Epidermal melanocyte (primary cell): ENCODE results near the gene EBP.

Source experiments
- DNase-seq: peaks from one replicate; pipeline ENCODE4 v3.0.0; 2011; ENCODE audit warnings: low spot score; ENCODE audit not compliant: insufficient read length

Gene EBP

GRCh38 chrX:48521353-48522243 lies at the start of gene EBP:
Gene EBP (plus strand): TSS chrX:48521808. CDS start chrX:48523772, 1,964 bp downstream.
- peak; percentile 90 for DNase-seq

GRCh38 chrX:48472225-48472624 lies 49.4 kb upstream of the EBP start:
- no peak for DNase-seq

DNA sequence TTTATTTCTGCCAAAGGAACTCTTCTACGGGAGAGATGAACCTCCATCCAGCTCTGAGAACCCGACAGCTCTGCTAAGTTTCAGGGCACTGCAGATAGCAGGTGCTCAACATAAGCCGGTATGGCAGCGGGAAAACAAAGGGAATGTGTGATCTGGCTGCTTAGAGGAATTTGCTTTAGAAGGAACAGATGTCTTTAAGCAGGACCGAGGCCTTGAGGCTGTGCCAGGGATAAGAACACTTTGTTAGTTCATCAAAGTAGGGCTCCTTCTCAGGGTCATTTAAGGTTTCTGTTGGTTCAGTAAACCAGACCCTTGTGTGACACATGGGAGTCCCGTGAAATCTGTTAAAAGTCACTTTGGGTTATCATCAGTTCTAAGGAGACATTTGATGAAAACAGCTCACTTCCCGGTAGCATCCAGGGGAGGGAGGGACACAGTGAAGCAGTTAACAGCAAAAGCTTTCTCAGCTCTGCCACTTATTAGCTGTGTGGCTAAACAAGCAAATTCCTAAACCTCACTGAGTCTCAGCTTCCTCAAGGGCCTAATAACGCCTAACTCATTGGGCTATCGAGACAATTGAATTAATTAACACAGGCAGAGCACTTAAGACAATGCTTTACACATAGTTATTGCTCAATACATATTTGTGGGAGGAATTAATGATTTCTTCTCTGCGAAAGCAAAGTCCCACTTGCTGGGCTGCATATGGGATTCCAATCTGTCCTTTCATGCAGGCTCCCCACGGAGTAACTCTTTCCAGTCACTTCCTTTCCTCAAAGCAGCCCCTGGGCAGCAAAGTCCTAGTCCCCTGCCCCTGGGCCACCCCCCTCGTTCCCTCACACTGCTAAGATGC lies 48.5 kb upstream of the EBP start:
- no peak for DNase-seq

DNA sequence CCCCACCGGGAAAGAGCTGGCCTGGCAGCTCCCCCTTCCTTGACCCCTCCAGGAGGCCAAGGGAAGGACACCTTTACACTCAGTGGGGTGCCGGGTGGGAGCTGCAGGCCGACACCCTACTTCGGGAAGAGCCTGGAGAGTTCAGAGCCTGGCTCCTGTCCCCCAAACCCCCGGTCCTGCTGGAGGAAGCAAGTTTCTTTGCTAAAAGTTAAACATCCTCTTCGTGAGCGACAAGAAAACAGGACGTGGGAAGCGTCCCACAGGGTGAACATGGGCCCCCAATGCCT lies 48.0 kb upstream of the EBP start:
- no peak for DNase-seq

GRCh38 chrX:48474127-48474526 lies 47.5 kb upstream of the EBP start:
- DNase-seq, result no peak

DNA sequence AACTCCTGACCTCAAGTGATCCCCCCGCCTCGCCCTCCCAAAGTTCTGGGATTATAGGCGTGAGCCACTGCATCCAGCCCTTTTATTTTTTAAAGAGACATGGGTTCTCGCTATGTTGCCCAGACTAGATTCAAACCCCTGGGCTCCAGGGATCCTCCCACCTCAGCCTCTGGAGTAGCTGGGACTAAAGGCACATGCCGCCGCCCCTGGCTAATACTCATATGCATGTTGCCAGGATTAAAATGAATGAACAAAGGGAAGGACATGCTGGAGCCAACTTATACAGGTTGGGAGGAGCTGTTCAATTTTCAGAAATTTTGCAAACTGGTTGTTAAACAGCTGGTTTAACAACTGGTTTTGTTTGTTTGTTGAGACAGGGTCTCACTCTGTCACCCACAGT lies 47.0 kb upstream of the EBP start:
- no peak for DNase-seq

- no peak for DNase-seq
Observed at GRCh38 chrX:48475296-48475695, 46.3 kb upstream of the EBP start.

GRCh38 chrX:48475774-48476577 lies 45.6 kb upstream of the EBP start, which contains the start of gene FTSJ1:
Gene FTSJ1 (plus strand): TSS chrX:48476199. CDS start chrX:48478048, 1,849 bp downstream.
- peak; percentile 67 for DNase-seq

- DNase-seq, result no peak
Observed at GRCh38 chrX:48476919-48477318, 44.7 kb upstream of the EBP start.

DNA sequence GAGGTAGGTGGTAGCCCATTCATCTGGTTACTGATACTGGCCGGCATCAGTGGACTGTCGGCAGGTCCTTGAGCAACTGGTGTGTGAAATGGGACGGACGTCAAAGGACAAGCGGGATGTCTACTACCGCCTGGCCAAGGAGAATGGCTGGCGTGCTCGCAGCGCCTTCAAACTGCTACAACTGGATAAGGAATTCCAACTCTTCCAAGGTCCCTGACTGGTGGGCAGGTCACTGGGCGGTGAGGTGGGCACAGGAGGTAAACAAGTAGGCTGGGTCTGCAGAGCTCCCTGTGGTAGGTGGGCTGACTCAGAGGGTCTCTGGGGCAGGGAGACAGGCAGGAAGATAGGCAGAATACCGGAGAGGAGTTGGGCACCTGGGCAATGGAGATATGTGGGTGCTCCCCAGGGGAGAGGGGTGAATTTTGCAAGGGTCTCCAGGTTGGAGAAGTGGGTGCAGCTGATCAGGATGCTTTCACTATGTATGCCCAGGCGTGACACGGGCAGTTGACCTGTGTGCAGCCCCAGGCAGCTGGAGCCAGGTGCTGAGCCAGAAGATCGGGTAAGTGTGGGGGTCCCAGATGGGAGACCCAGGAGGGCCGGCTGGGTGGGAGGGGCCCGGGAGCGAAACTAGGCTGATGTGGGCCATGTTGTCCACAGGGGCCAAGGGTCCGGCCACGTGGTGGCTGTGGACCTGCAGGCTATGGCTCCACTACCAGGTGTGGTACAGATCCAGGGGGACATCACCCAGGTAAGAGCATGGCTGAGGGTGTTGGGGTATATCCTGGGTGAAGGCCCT lies 43.5 kb upstream of the EBP start:
- DNase-seq, result no peak

DNA sequence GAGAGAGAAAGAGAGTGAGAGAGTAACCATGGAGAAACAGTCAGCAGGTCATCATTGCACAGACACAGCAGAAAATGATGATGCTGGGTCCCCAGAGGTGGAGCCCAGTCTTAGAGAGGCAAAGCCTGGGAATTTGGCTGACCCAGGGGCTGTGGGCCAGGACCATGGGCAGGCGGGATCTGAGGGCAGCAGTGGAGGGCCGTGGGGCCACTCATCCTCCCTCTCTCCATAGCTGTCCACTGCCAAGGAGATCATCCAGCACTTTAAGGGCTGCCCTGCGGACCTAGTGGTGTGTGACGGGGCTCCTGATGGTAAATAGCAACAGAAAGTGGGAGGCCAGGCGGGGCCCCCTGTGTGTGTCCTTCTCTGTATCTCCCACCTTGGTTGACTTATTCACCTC lies 42.8 kb upstream of the EBP start:
- DNase-seq, result no peak

DNA sequence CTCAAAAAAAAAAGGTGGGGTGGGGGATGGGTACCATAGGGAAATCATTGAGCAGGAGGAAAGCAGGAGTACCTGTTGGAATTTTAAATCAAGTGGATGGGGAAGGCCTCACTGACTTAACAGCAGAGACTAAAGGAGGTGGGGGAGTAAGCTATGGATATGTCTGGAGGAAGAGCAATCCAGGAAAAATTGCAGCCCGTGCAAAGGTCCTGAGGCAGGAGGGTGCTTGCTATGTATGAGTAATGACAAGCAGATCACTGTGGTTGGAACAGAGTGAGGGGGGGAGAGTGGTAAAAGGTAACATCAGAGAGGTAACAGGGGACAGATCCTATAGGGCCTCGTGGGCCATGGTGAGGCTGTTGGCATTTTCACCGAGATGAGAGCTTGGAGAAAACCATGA lies 41.5 kb upstream of the EBP start:
- DNase-seq, result no peak

GRCh38 chrX:48480583-48480982 lies 41.0 kb upstream of the EBP start:
- DNase-seq, result no peak

DNA sequence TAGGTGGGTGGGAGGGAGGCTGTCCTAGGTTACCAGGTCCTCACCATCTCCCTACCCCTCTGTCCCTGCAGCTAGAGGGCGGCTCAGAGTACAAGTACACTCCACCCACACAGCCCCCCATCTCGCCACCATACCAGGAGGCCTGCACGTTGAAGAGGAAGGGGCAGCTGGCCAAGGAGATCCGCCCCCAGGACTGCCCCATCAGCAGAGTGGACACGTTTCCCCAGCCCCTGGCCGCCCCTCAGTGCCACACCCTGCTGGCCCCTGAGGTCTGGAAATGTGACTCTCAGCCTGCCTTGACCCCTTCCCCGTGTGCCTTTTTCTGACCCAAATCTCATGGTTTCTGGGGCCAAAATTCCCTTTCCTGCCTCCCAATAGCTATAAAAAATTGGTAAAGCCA lies 39.1 kb upstream of the EBP start:
- no peak for DNase-seq

DNA sequence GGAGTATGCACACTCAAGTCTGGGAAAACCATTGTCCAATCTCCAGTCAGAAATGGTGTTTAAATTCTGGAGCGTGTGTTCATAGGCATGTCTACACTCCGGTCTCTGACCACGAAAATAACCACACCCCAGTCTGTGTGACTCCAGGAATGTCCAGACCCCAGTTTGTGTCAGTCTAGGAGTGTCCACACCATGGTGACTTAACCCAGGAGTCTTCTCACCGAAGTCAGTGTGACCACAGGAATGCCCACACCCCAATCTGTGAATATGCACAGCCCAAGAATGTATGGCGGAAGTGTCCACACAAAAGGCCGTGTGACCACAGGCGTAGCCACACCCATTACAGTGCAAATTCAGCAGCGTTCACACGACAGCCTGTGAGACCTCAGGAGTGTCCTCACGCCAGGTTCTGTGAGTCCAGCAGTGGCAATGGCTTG lies 34.2 kb upstream of the EBP start:
- no peak for DNase-seq

DNA sequence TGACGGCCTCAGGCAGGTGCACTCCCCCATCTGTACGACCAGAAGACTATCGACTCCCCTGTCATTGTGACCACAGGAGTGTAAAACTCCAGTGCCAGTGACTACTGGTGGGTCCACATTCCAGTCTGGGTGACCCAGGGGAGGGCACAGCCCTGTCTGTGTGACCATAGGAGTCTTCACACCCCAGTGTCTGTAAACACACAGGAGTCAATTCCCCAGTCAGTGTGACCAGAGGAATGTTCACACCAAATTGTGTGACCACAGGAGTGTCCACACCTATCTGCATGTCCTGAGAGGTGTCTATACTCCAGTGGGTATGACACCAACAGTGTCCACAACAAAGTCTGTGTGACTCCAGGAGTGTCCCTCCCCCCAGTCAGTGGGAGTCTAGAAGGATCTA lies 33.6 kb upstream of the EBP start:
- no peak for DNase-seq

DNA sequence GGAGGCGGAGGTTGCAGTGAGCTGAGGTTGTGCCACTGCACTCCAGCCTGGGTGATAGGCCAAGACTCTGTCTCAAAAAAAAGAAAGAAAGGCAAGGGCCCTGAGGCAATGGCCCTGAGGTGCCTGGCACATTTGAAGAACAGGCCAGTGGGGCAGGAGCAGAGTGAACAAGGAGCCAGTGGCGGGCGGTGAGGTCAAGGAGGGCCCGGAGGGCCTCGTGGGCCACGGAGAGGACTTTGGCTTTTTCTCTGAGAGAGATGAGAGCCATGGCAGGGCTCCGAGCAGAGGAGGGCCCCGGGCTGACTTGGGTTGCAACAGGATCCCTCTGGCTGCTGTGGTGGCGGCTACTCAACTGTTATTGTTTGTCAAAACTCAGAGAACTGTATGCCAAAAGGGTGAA lies 32.3 kb upstream of the EBP start:
- DNase-seq, result no peak

DNA sequence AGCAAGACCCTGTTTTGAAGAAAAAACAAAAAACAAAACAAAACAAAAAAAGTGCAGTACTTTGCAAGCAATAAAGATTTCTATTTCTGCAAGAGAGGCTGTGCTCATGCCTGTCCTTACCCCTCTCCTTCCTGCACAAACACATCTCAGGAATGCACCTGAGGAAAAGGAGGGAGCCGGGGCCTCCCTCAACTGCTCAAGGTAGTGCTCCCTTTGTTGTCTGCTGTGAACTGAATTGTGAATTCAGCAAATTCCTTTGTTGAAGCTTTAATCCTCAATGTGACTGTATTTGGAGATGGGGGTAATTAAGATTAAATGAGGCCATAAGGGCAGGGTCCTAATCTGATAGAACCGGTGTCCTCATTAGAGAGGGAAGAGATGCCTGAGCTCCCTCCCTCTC lies 31.7 kb upstream of the EBP start:
- no peak for DNase-seq

GRCh38 chrX:48490661-48491060 lies 30.9 kb upstream of the EBP start:
- DNase-seq, result no peak

GRCh38 chrX:48491809-48492208 lies 29.8 kb upstream of the EBP start:
- DNase-seq, result no peak
